ENCODE measurements around the gene SUPT5H.

DNA sequence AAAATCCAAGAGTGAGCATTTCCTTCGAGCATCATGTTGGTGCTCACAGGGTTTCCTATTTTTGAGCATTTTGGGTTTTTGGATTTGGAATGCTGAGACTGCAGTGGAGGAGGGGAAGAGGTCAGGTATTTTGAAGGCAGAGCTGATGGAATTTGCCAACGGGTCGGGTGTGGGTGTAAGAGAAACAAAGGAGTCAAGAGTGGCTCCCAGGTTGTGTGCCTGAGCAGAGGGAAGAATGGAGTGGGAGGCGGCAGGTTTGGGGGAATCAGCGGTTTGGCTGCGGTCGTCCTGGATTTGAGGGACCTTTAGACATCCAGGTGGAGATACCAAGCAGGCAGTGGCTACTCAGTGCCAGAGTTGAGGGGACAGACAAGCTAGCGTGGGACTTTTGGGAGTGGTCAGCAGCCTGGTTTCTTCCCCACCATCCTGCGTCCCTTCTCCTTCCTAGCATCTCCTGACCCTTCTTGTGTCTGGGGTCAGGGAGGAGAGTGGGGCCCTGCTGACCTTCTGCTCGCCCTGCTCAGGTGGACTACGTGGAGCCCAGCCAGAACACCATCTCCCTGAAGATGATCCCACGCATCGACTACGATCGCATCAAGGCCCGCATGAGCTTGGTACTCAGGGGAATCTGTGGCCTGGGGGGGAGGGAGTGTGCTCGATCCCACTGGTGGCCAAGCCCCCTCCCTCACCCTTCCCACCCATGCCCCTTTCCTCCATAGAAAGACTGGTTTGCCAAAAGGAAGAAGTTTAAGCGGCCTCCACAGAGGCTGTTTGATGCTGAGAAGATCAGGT lies 20.8 kb downstream of the SUPT5H start:
- no peak for TF ChIP-seq POLR2A (IDR thresholded peaks at IDR 0.05; ENCODE audit: low read length)
- TF ChIP-seq GATA1 (IDR thresholded peaks at IDR 0.05; ENCODE audit: low read depth, low read length) = no peak

Measured in erythroblast (primary cell).